T-helper 17 cell (primary cell): ENCODE data around the gene ITGAV. TPM values are rescaled to one million over a fixed set of nuclear protein-coding genes. Genes with fewer than 3 reads are reported as not detected.

Source experiments
- ATAC-seq: fragments of 150-1000 bp; cut with Tn5 transposase; 2 replicates; pipeline ENCODE4 v1.10.0; 2021; ENCODE audit warnings: mild to moderate bottlenecking, moderate library complexity
- DNase-seq, 3 donors: peaks; one replicate each; pipeline versions ENCODE4 v3.0.0 to v3.0.0-alpha.2; 2020 to 2021
- H3K9me3 ChIP-seq: one replicate; pipeline ENCODE4 v1.7.0; 2013; ENCODE audit warnings: low read length, mild to moderate bottlenecking; ENCODE audit not compliant: control insufficient read depth, poor library complexity, severe bottlenecking
- H3K27ac Mint-ChIP-seq: one replicate; pipeline ENCODE4 v1.8.0; 2022; ENCODE audit warnings: mild to moderate bottlenecking, moderate library complexity, mixed read lengths
- H3K27me3 Mint-ChIP-seq: one replicate; pipeline ENCODE4 v1.8.0; 2022; ENCODE audit warnings: mixed read lengths
- H3K36me3 Mint-ChIP-seq: one replicate; pipeline ENCODE4 v1.8.0; 2022; ENCODE audit warnings: low read depth, mixed read lengths
- H3K4me1 Mint-ChIP-seq: one replicate; pipeline ENCODE4 v1.8.0; 2022; ENCODE audit warnings: mild to moderate bottlenecking, mixed read lengths
- H3K4me3 Mint-ChIP-seq: one replicate; pipeline ENCODE4 v1.8.0; 2022; ENCODE audit warnings: mild to moderate bottlenecking, moderate library complexity, mixed read lengths
- total RNA-seq, 4 donors: library from RNA in 2 of 4; stranded (reverse) in 2 of 4; gene quantifications; one replicate each; pipeline ENCODE4 v1.2.3 and lab custom pipeline; 2022 to 2026

Gene ITGAV
- total RNA-seq, 2 donors from 2014 or later: 4.7 to 9.3 TPM

- no peak for ATAC-seq
- peaks cover 3% of the 10 kb centered on the region for H3K36me3 Mint-ChIP-seq
- H3K27me3 Mint-ChIP-seq: no peaks in the 10 kb centered on the region
- no peak overlapping the region for H3K27ac Mint-ChIP-seq
- no peak for DNase-seq
- peaks cover 3% of the 10 kb centered on the region for H3K4me1 Mint-ChIP-seq
- no peak overlapping the region for H3K4me3 Mint-ChIP-seq
- H3K9me3 ChIP-seq: no peaks in the 10 kb centered on the region
Observed at GRCh38 chr2:186634701-186635100, 44.8 kb downstream of the ITGAV start.

GRCh38 chr2:186636800-186637496 is 47.1 kb downstream of the ITGAV start:
- Mint-ChIP-seq H3K4me3 (no peak overlapping the region), H3K27me3 (no peaks in the 10 kb centered on the region), H3K27ac (no peak overlapping the region), H3K4me1 (peaks cover 10% of the 10 kb centered on the region), H3K36me3 (peaks cover 6% of the 10 kb centered on the region)
- ATAC-seq (no peak), DNase-seq (no peak)
- no peaks in the 10 kb centered on the region for H3K9me3 ChIP-seq

DNA sequence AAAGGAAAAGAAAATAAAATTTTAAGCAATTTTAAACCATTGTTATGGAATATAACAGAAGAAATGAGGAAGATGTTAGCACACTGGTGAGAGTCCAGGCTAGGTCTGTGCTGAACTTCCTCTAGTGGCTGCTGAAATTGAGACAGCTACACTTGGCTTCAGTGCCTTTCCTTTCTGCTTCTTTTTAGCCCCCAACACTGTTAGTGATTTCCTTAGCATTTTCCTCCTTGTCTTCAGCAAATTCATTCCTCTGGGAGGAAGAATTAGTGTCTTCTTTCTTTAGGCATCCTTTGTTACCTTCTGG is 47.6 kb downstream of the ITGAV start:
- ATAC-seq (no peak), DNase-seq (no peak)
- H3K4me3 Mint-ChIP-seq: no peak overlapping the region
- peak overlapping the region; percentile 41 for H3K27ac Mint-ChIP-seq
- H3K4me1 Mint-ChIP-seq: peaks cover 10% of the 10 kb centered on the region
- H3K27me3 Mint-ChIP-seq: no peaks in the 10 kb centered on the region
- H3K9me3 ChIP-seq: no peaks in the 10 kb centered on the region
- H3K36me3 Mint-ChIP-seq: peaks cover 6% of the 10 kb centered on the region

- Mint-ChIP-seq H3K27me3 (no peaks in the 10 kb centered on the region), H3K36me3 (peaks cover 8% of the 10 kb centered on the region), H3K4me3 (no peak overlapping the region), H3K27ac (peak overlapping the region; percentile 47), H3K4me1 (peaks cover 10% of the 10 kb centered on the region)
- H3K9me3 ChIP-seq: no peaks in the 10 kb centered on the region
- DNase-seq: no peak
- no peak for ATAC-seq
Observed at GRCh38 chr2:186639939-186640338, 50.1 kb downstream of the ITGAV start.

- H3K4me1 Mint-ChIP-seq: peaks cover 10% of the 10 kb centered on the region
- peaks cover 13% of the 10 kb centered on the region for H3K36me3 Mint-ChIP-seq
- no peak overlapping the region for H3K4me3 Mint-ChIP-seq
- ATAC-seq (no peak), DNase-seq (no peak)
- no peaks in the 10 kb centered on the region for H3K9me3 ChIP-seq
- no peaks in the 10 kb centered on the region for H3K27me3 Mint-ChIP-seq
- H3K27ac Mint-ChIP-seq: no peak overlapping the region
Observed at GRCh38 chr2:186641132-186641806, 51.4 kb downstream of the ITGAV start.

DNA sequence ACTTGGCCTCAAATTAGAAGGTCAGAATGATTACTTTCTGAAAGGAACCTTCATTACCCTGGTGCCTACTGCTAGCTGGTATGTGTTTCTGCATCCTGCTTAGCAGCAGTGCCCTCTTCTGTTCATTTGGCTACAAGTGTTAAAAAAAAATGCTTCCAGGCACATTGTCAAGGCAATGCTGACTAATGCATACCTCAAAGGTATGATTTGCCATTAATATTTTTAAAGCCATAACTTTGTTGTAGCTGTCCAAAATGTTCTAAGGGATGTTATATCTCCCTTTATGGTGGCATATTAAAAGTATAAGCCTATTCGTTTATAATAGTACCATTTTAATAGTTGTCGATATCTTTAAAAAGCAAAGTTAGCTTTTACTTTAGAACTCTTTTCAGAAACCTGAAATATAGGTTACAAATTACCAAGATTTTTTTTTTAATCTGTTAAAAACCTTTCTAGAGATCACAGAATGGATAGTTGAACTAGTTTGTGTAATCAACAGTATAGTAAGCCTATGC is 52.0 kb downstream of the ITGAV start:
- peaks cover 15% of the 10 kb centered on the region for H3K36me3 Mint-ChIP-seq

GRCh38 chr2:186644791-186645190 is 54.9 kb downstream of the ITGAV start:
- H3K27me3 Mint-ChIP-seq: no peaks in the 10 kb centered on the region
- no peak for ATAC-seq
- H3K4me3 Mint-ChIP-seq: no peak overlapping the region
- no peak for DNase-seq
- peaks cover 12% of the 10 kb centered on the region for H3K36me3 Mint-ChIP-seq
- peaks cover 7% of the 10 kb centered on the region for H3K4me1 Mint-ChIP-seq
- H3K27ac Mint-ChIP-seq: no peak overlapping the region
- no peaks in the 10 kb centered on the region for H3K9me3 ChIP-seq

More for the DNA sequence above, 52.0 kb downstream of the ITGAV start:
- H3K9me3 ChIP-seq: no peaks in the 10 kb centered on the region
- Mint-ChIP-seq H3K4me3 (no peak overlapping the region), H3K27ac (no peak overlapping the region), H3K27me3 (no peaks in the 10 kb centered on the region), H3K4me1 (peaks cover 10% of the 10 kb centered on the region)
- ATAC-seq (peak; percentile 67), DNase-seq (no peak)

DNA sequence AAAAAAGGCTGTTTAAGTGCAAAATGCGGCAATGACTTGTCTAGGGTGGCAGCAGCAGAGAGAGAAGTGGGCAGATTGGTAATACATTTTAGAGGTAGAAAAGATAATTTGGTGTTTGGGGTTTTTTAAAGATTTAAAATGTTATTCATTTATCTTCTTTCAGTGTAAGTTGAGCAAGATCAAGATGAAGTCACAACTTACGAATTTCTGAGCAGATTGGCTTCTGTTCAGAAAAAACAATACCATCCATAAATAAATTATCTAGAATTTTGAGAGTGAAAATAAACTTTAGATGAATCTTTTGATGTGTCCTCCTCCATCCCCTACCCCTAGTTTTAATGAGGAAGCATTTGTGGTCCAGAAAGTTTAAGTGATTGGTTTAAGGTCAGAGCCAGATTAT is 56.1 kb downstream of the ITGAV start:
- no peaks in the 10 kb centered on the region for H3K9me3 ChIP-seq
- H3K36me3 Mint-ChIP-seq: peaks cover 9% of the 10 kb centered on the region
- H3K27me3 Mint-ChIP-seq: no peaks in the 10 kb centered on the region
- no peak overlapping the region for H3K27ac Mint-ChIP-seq
- no peaks in the 10 kb centered on the region for H3K4me1 Mint-ChIP-seq
- ATAC-seq (no peak), DNase-seq (no peak)
- no peak overlapping the region for H3K4me3 Mint-ChIP-seq

DNA sequence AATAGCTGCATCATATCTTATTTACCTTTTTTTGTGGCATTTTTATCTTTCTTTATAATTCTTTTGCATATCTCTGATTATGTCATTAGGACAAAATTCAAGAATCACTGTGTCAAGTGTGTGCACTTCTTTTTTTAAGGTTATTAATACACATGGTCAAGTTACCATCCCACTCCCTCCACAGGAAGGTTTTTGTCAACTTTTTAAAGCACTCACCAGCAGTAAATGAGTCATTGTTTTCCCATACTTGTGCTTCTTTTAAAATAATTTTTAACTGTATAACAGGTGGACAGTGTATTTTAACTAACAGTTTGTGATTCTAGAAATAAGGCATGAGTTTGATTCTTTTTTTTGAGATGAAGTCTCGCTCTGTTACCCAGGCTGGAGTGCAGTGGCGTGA is 58.3 kb downstream of the ITGAV start:
- Mint-ChIP-seq H3K27me3 (no peaks in the 10 kb centered on the region), H3K36me3 (peaks cover 9% of the 10 kb centered on the region), H3K27ac (no peak overlapping the region), H3K4me1 (no peaks in the 10 kb centered on the region), H3K4me3 (no peak overlapping the region)
- H3K9me3 ChIP-seq: no peaks in the 10 kb centered on the region
- ATAC-seq: no peak
- no peak for DNase-seq

GRCh38 chr2:186653511-186653910 is 63.7 kb downstream of the ITGAV start:
- DNase-seq (no peak), ATAC-seq (no peak)
- H3K36me3 Mint-ChIP-seq: peaks cover 7% of the 10 kb centered on the region
- no peaks in the 10 kb centered on the region for H3K9me3 ChIP-seq
- no peaks in the 10 kb centered on the region for H3K27me3 Mint-ChIP-seq
- no peak overlapping the region for H3K4me3 Mint-ChIP-seq
- H3K27ac Mint-ChIP-seq: no peak overlapping the region
- peaks cover 5% of the 10 kb centered on the region for H3K4me1 Mint-ChIP-seq

GRCh38 chr2:186659383-186659782 is 69.5 kb downstream of the ITGAV start:
- Mint-ChIP-seq H3K36me3 (peaks cover 15% of the 10 kb centered on the region), H3K27ac (no peak overlapping the region), H3K27me3 (no peaks in the 10 kb centered on the region), H3K4me1 (peaks cover 11% of the 10 kb centered on the region), H3K4me3 (no peak overlapping the region)
- no peak for ATAC-seq
- H3K9me3 ChIP-seq: no peaks in the 10 kb centered on the region
- no peak for DNase-seq

- Mint-ChIP-seq H3K4me3 (no peak overlapping the region), H3K27ac (no peak overlapping the region), H3K27me3 (no peaks in the 10 kb centered on the region), H3K36me3 (peaks cover 13% of the 10 kb centered on the region), H3K4me1 (peaks cover 5% of the 10 kb centered on the region)
- no peak for DNase-seq
- no peak for ATAC-seq
- H3K9me3 ChIP-seq: no peaks in the 10 kb centered on the region
Observed at GRCh38 chr2:186664385-186665043, 74.7 kb downstream of the ITGAV start.

DNA sequence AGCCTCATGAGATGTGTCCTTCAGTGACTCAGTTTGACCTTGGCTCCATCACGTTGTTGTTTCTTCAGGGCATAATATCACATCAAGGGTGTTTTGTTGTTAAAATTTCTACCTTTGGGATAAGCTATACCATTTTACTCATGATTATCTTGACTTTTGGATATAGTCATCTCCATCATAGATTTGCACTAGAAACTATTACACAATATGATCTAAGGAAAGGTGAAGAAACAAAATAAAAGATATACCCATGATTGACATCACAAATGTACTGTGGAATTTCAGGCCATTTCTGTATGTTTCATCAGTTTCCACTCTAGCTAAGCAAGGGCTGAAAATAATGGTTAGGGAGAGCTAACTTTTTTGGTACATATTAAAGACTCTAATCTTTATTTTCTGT is 79.3 kb downstream of the ITGAV start:
- no peaks in the 10 kb centered on the region for H3K9me3 ChIP-seq
- ATAC-seq (no peak), DNase-seq (no peak)
- H3K27me3 Mint-ChIP-seq: no peaks in the 10 kb centered on the region
- H3K36me3 Mint-ChIP-seq: peaks cover 9% of the 10 kb centered on the region
- no peak overlapping the region for H3K27ac Mint-ChIP-seq
- no peaks in the 10 kb centered on the region for H3K4me1 Mint-ChIP-seq
- no peak overlapping the region for H3K4me3 Mint-ChIP-seq
